GM21576 (cell line): Measurements from ENCODE around the gene CCDC178.
"Not testable (repeated sequence)": the region's sequence is repeated elsewhere in the genome, so short reads cannot be mapped to it uniquely, and the experiment has no call there.

Source experiments
- ATAC-seq: cut with Tn5 transposase; IDR thresholded peaks from one replicate; pipeline ENCODE4 v1.9.1; 2021; ENCODE audit warnings: mild to moderate bottlenecking, moderate library complexity; ENCODE audit not compliant: unreplicated experiment

CCDC178 gene, protein sequence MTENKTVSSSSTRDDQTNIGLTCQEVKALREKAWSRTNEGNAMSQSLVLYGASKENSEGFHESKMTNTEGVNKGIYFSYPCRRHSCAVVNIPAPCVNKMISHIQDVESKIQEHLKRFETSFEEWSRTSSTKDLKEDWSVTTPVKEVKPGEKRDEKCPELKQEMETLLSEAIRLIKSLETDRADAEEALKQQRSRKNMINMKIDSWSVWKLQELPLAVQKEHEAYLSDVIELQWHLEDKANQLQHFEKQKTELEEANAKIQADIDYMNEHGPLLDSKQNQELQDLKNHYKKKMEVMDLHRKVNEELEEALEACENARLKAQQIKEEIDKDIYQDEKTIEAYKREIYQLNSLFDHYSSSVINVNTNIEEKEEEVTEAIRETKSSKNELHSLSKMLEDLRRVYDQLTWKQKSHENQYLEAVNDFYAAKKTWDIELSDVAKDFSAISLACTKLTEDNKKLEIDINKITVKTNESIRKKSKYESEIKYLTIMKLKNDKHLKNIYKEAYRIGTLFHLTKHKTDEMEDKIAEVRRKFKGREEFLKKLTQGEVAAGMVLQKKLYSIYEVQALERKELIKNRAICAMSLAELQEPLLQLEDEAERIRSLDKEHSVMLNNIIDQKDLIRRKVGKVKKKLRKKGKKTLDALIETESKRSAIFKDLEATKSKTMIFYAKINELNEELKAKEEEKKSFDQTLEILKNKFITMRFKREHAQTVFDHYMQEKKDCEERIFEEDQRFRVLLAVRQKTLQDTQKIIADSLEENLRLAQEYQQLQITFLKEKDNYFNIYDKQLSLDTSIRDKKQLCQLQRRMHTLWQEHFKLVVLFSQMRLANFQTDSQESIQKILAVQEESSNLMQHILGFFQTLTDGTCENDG

GRCh38 chr18:33440060-33441043, at the start of gene CCDC178:
Gene CCDC178, minus strand, starts transcription at chr18:33440721. Its CDS starts 28,633 bp downstream, at chr18:33412088.
- no peak for ATAC-seq

DNA sequence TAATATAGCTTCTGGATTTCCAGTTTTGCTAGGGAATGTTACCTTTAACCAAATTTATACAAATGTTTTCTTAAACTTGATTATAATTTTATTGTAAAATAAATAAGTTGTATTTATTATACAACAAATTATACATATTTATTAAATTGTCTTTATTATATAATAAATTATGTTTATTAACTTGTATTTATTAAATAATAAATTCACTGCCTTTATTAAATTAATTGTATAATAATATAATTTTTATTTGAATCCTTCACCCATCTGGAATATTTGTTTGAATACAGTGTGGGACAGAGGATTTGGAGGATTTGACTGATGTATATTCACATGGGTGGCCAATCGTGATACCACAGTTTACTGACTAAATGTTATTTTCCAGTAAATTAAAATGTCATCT, 43.4 kb upstream of the CCDC178 start:
- no peak for ATAC-seq

DNA sequence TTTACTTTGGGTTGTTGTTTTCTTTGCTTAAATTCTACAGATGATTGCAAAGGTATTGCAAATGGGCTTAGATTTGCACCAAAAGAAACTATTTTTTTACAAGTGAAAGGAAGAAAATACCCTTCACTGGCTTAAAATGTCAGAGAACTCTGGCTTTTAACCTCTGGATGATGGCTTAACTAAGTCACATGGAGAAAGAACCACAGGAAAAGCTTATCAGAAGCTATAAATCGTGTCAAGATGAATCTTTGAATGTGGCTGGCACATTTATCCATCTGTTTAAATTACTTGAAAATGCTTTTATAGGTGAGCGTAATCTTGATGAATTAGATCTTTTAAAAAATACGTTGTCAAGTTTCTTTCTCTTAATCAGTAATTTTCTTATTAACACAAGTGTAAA, 32.0 kb upstream of the CCDC178 start:
- ATAC-seq = no peak

GRCh38 chr18:33470216-33470615, 29.7 kb upstream of the CCDC178 start:
- no peak for ATAC-seq

- ATAC-seq = no peak
Observed at GRCh38 chr18:33469699-33470098, 29.2 kb upstream of the CCDC178 start.

- ATAC-seq = no peak
Observed at GRCh38 chr18:33467531-33467930, 27.0 kb upstream of the CCDC178 start.

- ATAC-seq = no peak
Observed at GRCh38 chr18:33466822-33467221, 26.3 kb upstream of the CCDC178 start.

GRCh38 chr18:33460681-33461080, 20.2 kb upstream of the CCDC178 start:
- no peak for ATAC-seq

DNA sequence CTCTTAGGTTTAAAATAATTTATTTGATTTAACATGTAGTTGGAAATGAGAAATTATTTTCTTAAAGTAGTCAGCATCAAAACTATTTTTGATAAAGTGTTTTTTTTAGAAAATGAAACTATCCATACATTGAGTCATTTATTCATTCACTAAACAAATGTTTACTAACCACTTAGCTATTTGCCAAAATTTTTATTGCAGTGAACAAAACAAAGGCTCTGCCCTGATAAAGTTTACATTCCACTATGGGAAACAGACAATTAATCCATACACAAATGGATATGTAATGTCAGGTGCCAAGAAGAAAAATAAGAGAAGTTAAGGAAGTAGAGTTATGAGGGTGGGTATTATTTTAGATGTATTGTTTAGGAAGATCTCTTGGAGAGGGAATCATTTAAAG, 19.1 kb upstream of the CCDC178 start:
- no peak for ATAC-seq

- no peak for ATAC-seq
Observed at GRCh38 chr18:33446604-33447003, 6.1 kb upstream of the CCDC178 start.

DNA sequence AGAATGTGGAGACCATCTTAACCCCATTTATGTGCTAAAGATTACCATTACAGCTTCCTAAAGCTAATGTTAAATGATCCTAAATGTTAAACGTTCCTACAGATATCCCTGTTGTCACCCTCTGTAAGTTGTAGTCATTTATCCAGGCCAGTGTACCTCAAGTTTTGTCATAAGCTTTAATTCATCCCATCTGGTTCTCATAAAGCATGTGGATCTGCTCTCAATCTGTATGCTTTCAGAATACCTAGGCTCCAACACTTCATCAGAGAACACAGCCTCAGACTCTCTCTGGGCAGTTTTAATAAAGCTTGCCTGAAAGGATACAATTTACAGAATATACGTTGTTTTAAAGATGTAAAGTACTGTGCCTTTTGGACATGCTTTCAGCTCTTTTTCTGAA, 4.2 kb upstream of the CCDC178 start:
- ATAC-seq = no peak

DNA sequence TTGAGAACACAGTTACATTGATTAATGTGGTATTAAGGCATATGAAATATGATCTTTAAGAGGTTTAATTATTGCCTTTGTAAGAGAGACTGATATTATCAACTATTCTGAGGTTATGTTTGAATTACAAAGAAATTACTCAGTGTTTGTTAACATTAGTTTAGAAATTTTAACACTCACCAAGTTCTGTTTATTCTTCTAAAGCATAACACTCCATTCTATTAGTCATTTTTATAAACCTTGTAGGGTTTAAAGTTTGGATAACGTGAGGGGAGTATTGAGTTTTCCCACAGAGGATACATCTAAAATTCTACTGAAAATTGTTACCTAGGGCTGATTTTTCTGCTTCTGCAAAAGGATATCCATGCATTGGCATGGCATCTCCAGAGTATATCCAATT, 7.7 kb downstream of the CCDC178 start:
- no peak for ATAC-seq

- ATAC-seq = no peak
Observed at GRCh38 chr18:33427549-33427948, 13.0 kb downstream of the CCDC178 start.

GRCh38 chr18:33424266-33424946, 16.1 kb downstream of the CCDC178 start:
- no peak for ATAC-seq

- no peak for ATAC-seq
Observed at GRCh38 chr18:33421225-33421624, 19.3 kb downstream of the CCDC178 start.

DNA sequence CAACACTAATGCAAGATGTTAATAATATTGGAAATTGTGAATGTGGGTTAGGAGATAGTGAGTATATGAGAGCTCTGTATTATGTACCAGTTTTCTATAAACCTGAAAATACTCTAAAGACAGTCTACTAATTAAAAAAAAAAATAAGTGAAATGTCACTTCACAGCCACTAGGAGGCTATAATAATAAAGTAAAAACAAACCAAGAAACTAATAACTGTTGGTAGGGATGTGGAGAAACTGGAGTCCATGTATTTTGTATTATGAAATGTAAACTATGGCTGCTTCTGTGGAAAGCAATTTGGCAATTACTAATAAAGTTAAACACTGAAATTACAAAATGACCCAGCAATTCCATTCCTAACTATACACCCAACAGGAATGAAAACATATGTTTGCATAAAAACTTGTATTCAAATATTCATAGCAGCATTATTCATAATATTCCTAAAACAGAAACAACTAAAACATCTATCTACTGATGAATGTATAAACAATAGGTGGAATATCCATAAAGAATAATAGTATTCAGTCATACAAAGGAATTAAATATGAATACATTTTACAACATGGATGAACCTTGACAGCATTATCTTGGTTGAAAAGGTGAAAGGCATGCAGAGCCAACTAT, 36.2 kb downstream of the CCDC178 start:
- peak; percentile 62 for ATAC-seq

DNA sequence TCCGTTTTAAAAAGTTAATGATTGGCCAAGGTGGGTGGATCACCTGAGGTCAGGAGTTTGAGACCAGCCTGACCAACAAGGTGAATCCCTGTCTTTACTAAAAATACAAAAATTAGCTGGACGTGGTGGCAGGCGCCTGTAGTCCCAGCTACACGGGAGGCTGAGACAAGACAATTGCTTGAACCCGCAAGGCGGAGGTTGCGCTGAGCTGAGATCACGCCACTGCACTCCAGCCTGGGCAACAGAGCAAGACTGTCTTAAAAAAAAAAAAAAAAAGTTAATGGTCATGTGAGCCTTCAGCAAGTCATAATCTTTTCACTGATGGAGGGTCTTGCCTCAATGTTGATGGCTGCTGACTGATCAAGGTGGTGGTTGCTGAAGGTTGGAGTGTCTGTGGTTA, 41.6 kb downstream of the CCDC178 start:
- ATAC-seq = not testable (repeated sequence)

GRCh38 chr18:33375829-33376228, 64.7 kb downstream of the CCDC178 start:
- ATAC-seq = no peak

DNA sequence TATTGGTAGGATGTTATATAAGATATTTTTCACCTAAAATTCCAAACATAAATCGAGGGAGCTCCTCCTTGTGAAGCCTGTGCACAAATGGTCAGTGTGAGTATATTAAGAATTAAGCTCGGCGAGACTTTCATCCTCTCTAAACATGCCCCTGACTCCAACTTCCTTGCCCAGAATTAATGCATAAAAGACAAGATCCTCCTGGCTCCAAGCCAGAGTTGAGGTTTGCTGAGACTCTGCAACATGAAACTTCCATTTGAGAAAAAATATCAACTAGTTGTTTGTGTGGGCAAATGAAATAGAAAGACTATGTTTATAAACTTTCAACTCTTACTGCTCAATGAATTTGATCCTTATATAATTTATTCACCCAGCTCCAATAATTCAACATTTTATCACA, 68.1 kb downstream of the CCDC178 start:
- ATAC-seq = no peak
